Effector CD4-positive, alpha-beta T cell (primary cell): Measurements from ENCODE around the gene FOXP3.

ENCODE experiments used
- DNase-seq: peaks from one replicate; pipeline ENCODE4 v3.0.0-alpha.2; 2020

FOXP3 gene

DNA sequence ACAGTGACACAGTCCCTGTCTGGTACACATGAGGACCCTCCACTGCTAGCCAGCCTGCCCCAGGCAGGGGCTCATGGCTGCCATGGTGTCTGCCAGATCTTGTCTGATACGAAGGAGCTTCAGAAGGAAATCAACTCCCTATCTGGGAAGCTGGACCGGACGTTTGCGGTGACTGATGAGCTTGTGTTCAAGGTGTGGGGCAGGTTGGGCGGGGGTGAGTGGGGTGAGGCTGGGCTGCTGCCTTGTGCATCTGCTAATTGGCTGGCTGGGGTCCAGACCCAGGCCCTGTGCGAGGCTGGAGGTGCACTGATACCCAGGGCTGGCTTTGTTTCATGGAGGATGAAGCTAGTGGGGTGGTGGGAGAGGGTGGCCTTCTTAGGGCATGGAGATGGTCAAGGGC, 15.4 kb downstream of the FOXP3 start:
- DNase-seq: no peak

DNA sequence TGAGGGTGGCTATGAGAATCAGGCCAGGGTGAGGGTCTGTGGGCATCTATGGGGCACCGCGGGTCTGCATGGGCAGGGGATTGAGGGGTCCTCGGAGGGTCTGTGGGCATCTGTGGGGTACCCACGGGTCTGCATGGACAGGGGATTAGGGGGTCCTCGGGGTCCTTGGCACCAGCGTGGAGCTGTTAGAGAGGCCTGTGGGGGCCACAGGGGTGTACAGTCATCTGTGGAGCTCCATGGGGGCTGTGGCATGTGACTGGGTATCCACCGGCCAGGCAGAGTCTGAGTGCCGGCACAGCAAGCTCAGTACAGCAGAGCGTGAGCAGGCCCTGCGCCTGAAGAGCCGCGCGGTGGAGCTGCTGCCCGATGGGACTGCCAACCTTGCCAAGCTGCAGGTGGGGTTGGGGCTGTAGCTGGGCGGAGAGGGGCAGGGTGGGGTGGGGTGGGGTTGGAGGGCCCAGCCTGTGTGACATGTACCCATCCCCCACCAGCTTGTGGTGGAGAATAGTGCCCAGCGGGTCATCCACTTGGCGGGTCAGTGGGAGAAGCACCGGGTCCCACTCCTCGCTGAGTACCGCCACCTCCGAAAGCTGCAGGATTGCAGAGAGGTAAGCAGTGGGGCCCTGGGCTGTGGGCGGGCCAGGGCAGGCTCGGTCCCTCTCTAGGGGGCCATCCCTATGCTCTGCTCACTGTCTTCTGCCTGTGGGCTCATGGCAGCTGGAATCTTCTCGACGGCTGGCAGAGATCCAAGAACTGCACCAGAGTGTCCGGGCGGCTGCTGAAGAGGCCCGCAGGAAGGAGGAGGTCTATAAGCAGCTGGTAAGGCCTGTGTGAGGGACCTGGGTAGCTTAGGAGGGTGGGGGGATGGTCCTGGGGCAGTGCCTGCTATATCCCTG, 16.3 kb downstream of the FOXP3 start:
- no peak for DNase-seq

DNA sequence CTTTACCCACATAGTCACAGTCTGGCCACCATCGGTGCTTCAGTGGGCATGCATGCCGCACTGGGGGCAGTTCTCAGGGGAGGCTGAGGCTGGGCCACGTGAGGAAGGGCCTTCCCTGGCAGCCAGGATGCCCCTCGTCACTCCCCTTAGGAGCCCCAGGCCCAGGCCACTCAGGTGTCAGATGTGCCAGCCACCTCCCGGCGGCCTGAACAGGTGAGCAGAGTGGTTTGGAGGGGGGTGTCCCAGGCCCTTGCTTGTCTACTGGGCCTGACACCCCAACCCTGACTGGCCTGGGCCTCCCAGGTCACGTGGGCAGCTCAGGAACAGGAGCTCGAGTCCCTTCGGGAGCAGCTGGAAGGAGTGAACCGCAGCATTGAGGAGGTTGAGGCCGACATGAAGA, 17.2 kb downstream of the FOXP3 start:
- no peak for DNase-seq

DNA sequence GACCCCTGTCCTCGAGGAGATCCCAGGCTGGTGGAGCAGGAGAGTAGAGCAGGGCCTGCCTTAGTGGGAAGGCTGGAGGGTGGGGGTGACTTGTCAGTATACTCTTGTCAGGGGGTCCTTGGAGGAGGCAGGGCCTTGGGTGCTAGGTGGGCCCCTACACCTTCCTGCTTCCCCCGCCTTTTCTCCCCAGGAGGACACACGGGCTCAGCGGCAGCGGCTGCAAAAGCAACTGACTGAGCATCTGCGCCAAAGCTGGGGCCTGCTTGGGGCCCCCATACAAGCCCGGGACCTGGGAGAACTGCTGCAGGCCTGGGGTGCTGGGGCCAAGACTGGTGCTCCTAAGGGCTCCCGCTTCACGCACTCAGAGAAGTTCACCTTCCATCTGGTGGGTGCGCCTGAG, 18.0 kb downstream of the FOXP3 start:
- DNase-seq: no peak

DNA sequence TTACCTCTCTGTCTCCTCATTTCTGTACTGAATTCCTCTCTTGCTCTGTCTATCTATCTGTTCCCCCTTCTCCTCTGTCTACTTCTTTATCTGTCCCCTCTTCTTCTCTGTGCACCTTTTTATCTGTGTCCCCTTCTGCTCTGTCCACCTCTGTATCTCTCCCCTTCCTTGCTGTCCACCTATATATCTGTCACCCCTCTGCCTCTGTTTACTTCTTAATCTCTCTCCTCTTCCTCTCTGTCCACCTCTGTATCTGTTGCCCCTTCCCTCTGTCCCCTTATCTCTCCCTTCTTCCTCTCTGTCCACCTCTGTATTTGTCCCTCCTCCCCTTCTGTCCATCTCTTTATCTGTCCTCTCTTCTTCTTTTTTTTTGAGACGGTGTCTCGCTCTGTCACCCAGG, 20.3 kb downstream of the FOXP3 start:
- no peak for DNase-seq

DNA sequence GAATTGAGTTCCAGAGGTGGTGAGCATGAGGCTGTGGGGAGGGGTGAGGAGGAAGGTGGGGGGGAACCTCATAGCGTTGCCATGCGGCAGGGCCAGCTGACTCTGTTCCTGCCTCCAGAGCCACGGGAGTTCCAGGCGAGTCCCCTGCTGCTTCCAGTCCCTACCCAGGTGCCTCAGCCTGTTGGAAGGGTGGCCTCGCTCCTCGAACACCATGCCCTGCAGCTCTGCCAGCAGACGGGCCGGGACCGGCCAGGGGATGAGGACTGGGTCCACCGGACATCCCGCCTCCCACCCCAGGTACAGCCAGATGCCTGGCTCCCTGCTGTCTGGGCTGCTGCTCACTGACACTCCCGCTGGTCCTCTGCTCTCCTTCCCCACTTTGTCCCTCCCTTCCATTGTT, 21.3 kb downstream of the FOXP3 start:
- no peak for DNase-seq

DNA sequence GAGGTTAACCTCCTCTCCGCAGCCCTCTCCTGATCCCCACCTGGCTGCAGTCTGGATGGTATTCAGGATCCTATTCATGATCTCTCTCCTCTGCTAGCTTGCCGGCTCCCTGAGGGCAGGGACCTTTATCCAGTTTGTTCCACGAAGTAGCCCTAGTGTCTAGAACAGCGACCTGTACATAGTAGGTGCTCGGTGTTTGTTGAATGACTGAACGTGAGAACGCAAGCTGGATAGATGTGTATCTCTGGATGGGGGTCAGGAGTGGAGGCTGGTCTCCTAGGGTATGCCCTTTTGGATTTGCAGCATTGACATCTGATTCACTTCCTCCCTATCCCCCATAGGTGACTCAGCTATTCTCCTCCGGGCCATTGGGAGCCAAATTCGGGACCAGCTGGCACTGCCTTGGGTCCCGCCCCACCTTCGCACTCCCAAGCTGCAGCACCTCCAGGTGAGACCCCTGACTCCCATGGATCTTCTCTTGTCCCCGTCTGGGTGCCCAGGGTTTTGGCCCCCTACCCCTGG, 21.9 kb downstream of the FOXP3 start:
- no peak for DNase-seq

DNA sequence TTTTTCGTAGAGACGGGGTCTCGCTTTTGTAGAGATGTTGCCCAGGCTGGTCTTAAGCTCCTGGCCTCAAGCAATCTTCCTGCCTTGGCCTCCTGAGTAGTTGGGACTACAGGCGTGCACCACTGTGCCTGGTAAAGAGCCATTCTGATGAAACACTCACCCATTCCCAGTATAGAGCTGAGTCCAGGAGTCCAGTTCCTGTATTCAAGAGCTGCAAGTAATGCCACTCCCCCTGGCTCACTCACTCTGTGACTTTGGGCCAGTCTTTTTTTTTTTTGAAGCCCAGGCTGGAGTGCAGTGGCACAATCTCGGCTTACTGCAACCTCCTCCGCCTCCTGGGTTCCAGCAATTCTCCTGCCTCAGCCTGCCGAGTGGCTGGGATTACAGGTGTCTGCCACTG, 25.8 kb downstream of the FOXP3 start:
- DNase-seq: no peak

DNA sequence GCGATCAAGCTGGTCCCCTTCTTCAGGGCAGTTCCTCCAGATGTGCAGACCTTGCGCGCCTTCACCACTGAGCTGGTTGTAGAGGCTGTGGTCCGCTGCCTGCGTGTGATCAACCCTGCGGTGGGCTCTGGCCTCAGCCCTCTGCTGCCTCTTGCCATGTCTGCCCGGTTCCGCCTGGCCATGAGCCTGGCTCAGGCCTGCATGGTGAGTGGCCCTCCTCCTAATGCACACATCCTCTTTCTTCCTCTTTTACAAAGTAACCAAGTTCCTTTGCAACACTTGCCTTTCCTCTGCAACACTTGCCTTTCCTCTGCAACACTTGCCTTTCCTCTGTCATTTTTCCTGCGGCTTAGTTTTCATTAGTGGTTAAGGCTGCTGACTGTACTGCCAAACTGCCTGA, 27.4 kb downstream of the FOXP3 start:
- no peak for DNase-seq

DNA sequence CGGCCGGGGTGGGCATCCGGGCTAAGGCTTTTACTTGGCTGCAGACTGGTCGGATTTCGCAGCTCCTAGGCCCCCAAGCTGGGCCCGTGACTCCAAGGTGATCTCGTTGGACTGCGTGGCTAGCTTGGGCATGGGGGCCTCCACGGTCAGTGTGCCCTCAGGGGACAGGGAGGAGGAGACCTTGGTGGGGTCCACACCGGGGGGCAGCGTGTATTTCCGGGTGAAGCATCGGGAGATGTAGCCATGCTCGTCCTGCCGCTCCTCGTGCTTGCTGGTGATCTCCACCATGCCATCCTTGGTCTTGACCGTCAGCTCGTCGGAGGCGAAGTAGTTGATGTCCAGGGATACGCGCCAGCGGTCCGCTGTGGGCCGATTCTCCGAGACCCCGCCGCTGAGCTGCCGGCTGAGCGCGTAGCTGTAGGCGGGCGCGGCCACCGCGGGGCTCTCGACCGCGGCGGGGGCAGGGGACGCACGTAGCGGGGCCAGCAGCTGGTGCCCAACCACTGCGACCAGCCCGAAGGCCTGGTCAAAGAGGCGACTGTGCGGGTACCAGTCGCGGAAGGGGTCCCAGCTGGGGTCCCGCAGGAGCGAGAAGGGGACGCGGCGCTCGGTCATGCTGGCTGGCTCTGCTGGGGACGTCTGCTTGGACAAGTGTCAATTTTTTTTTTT, 30.5 kb downstream of the FOXP3 start:
- DNase-seq: no peak

DNA sequence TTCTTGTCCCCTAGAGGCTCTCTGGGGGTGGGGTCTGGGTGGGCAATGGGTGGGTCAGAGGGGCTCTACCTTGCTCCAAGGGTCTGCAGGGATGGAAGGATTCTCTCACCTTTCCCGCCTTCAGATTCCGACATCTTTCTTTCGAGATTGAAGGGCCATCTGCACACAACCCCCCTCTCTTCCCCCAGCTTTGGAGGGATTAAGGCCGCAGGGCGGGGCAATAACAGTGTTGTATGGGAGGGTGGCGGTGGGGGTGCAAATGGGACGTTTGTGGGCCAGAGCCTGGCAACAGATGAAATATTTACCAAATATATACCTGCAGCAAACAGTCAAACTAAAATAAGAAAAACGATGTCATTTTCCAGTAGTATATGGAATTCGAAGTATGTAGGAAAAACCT, 31.3 kb downstream of the FOXP3 start, which contains the start of gene CACNA1F:
Gene CACNA1F, minus strand, starts transcription at position 165 of the 400 bp plus-strand sequence. Its CDS starts 31 bp downstream, at position 134.
- no peak for DNase-seq

DNA sequence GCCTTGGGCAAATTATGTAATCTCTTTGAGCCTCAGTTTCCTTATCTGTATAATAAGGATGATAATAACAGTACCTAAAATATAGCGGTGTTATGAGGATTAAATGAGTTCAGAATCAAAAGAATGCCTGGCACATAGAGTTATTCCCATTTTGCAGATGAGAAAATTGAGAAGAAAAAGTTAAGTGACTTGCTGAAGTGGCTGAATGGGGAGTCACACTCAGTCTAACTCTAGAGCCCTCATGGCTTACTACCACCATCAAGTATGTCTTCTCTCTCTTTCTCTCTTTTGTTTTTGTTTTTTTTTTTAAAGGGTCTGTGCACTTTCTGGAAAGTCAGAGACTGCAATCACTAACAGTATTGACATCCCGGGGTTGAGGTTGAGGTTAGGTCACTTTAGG, 32.0 kb downstream of the FOXP3 start:
- no peak for DNase-seq

DNA sequence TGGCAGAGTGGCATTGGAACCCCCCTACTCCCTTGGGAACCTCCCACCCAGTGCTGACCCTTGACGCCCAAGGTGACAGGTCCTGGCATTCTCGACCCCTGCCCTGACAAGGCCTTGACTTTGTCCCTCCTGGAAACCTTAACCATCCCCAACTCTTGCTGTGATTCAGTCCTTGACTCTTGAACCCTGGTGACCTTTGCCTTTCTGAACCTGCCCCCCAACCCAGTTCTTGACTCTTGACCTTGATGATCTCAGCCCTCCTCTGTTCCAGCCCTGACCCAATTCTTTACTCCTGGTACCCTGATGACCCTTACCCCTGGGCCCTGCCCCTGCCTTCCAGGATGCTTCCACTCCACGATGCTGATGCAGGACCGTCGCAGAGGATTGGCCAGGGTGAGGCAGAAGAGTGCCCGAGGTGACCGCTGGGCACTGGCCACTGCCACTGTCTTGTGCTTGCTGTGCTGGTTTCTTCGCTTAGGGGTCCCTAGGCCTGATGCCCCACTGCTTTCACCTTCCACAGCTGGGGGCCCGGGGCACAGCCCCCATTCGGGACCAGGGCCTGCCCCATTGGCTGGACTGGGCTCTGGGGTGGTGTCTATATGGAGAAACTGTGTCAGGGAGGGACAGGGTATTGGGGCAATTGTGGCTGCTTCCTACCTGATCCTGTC, 33.0 kb downstream of the FOXP3 start:
- DNase-seq: no peak

DNA sequence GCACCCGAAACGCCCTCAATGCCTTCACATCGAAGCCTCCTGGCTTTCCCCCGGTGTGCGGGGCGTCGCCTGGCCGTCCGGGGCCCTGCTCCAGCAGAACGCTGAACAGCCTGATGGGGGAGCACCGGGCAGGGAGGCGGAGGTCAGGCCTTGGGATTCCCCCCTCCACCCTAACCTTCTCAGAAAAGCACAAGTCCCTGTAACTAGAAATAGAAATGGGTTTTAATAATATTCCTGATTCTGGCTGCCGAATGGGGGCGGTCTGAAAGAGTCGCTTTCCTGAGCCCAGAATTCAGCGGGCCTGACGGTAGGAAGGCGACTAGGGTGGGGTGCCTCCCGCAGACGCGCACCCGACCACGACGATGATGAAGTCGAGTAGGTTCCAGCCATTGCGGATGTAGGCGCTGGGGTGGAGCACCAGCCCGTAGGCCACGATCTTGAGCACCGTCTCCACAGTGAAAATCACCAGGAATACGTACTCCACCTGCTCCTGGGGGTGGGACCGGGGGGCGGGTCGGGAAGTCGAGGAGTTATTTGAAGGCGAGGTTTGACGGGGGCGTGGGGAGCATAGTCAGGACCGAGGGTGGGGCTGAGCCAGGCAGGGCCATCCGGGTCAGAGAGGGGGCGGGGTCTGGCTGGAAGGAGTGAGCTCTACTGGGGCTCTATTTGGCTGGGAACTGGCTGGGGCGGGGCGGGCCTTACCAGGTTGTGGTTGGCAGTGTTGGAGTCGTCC, 33.8 kb downstream of the FOXP3 start:
- peak; percentile 18 for DNase-seq

DNA sequence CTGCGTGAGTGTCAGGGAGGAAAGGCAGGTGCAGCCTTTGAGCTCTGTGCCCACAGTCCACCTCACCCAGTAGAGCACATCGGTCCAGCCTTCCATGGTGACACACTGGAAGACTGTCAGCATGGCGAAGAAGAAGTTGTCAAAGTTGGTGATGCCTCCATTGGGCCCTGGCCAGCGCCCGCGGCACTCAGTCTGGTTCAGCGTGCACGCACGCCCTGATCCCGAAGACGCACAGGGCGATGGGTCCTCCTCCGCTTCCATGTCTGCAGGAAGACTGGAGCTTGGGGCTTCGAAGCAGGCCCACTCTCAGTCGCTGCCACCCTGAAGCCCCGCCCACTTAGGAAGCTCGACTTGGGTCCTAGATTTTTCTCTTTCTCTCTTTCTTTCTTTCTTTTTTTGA, 36.3 kb downstream of the FOXP3 start:
- no peak for DNase-seq

DNA sequence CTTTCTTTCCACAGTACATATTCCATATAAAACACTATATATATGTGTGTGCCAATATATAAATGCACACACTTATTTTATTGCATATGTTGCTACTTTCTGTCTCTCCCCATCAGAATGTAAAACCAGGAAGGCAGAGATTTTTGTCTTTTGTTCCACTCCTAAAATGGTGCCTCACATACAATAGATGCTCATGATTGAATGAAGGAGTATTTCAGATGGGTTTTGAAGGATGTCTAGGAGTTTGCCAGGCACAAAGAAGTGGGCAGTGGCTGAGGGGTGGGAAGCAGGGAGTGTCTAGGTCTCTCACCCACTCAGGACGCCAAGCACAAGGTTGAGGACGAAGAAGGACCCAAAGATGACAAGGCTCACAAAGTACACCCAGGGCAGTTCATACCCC, 36.8 kb downstream of the FOXP3 start:
- DNase-seq: no peak

DNA sequence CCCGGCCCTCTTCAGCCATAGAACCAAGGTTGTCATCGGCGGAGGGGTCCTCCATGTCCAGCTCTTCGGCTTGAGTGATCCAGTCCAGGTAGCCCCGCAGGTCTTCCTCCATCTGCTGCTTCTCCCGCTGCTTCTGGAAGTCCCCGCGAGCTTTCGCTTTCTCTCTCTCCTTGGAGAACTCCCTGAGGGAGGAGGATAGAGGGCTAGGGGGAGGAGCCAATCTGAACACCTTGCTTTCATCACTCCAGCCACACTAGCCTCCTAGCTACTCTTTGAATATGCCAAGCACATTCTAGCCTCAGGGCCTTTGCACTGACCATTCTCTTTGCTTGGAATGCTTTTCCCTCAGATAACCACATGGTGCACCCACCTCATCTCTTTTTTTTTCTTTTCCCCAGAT, 37.6 kb downstream of the FOXP3 start:
- no peak for DNase-seq

DNA sequence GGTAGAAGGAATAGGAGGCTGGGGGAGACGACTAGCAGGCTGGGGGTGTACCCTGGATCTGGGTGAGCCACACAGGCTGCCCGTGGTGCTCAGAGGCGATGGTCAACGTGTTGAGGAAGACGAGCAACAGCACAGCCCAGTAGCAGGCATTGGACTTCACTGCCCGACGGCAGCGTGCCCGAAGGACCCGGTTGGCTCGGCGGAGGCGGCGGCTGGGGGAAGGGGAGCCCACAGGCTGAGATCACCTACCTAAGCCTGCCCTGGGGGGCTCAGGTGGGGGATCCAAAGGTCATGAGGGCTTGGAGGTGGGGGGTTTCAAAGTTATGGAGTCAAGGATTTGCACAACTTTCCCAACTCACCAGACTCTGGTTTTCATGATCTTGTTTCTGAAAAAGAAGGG, 38.7 kb downstream of the FOXP3 start:
- DNase-seq: no peak

DNA sequence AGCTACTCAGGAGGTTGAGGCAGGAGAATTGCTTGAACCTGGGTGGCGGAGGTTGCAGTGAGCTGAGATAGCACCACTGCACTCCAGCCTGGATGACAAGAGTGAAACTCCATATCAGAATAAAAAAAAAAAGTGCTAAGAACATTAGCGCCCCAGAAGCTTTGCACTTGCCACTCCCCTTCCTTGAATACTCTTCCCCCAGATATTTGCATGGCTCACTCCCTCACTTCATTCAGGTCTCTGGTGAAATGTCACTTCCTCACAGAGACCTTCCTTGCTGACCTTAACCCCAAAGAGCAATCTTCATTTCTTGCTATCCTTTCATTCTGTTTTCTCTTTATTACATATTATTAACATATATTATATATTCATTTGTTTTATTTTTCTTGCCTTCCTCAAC, 42.6 kb downstream of the FOXP3 start:
- DNase-seq: no peak

DNA sequence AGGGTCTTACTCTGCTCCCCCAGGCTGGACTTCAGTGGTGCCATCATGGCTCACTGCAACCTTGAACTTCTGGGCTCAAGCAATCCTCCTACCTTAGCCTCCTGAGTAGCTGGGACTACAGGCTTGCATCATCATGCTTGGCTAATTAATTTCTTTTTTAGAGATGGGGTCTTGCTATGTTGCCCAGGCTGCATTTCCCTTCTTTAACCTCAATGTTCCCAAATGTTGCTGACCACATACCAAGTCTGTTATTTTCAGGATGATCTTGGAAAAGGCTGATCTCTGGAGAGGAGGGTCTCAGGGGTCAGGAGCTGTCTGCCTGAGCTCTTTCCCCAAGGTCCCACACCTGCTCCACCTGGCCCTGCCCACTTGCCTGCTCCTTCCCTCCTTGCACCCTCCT, 44.4 kb downstream of the FOXP3 start:
- no peak for DNase-seq

DNA sequence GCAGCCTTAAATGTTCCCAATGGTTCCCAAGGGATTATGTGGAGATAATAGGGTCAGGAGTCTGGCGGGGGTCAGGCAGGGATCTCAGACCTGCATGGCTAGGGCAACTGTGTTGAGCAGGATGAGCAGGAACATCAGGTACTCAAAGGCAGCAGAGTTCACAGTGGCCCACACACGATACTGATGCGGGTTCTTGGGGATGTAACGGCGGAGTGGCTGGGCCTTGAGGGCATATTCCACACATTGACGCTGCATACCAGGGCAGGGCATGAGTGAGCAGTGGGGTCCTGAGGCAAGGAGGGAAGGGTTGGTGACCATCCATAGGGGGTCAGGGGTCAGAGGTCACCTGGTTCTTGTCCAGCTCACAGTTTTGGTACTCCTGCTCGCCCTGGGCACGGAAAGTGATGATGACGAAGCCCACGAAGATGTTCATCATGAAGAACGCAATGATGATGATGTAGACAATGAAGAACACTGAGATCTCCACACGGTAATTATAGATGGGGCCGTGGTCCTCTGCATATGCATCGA, 49.4 kb downstream of the FOXP3 start:
- DNase-seq: no peak

DNA sequence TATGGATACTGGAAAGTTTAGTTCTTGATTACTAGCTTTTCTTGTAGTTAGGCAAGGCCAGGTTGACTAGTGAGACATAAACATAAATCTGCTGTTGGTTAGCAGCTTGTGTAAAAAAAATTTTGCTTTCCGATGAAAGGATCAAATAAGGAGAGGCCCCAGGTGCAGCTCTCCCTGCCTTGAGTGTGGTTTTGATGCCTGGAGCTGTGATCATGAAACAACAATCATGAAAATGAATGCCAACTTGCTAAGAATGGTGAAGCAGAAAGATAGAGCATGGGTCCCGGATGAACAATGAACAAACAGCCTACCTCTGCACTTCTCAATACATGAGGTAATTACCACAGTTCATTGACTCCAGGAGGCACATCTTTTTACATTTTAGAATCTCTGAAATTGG, 50.1 kb downstream of the FOXP3 start:
- no peak for DNase-seq

DNA sequence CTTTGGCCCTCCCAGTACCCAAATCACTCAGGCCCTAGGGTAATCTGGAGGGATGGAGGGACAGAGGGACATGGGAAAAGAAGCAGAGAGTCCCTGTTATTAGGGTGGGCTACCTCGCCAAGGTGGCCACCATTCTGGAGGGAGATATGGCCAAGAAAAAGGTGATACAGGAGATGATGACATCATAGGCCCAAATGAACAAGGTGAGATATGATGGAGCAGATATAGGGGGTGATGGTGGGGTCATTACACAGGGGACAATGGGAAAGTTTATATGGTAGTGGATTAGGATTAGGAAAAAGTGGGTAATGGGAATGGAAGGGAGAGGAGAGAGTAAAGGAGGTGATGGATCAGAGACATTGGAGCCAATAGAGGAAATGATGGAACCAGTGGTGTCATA, 51.6 kb downstream of the FOXP3 start:
- no peak for DNase-seq
